GM21825 (cell line): ENCODE data around the gene DMBX1.

ENCODE experiments used
- ATAC-seq: cut with Tn5 transposase; IDR thresholded peaks from one replicate; pipeline ENCODE4 v1.9.1; 2021; ENCODE audit warnings: mild to moderate bottlenecking, moderate library complexity; ENCODE audit not compliant: unreplicated experiment

DMBX1 gene

DNA sequence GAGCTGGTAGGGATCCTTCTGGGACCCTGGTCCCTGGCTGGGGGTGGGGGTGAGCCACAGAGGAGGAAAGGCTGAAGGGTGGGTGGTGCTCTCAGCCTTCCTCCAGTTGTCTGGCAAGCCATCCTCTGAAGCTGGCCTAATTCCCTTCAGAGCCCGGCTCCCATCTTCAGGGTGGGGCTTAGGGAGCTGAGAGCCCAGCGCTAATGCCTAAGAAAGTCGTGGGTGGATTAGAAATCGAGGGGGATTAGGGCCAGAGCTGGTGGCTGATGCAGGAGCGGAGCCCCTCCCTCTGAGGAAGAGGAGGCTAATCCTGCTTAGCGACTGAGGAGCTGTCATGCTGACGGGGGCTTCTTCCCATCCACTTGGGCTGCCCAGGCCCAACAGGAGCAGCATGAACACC is 30.8 kb upstream of the DMBX1 start:
- no peak for ATAC-seq

DNA sequence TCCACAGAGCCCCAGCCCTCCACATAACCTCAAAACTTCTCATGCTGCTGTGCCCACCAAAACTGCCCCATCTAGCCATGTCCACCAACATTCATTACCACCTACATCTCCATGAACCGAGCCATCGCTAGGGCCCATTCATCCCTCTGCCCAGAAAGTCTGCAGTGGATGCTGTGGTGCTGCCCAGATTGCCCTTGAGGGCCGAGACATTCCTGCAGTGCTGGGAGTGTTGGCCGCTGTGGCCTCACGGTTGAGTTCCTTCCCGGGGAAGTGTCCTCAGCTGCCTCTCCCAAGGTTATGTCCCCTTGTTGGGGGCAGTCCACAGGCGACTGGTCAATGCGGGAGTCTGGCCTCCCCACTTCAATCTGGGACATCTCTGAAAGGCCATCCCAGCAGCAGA is 30.3 kb upstream of the DMBX1 start:
- ATAC-seq, result no peak

DNA sequence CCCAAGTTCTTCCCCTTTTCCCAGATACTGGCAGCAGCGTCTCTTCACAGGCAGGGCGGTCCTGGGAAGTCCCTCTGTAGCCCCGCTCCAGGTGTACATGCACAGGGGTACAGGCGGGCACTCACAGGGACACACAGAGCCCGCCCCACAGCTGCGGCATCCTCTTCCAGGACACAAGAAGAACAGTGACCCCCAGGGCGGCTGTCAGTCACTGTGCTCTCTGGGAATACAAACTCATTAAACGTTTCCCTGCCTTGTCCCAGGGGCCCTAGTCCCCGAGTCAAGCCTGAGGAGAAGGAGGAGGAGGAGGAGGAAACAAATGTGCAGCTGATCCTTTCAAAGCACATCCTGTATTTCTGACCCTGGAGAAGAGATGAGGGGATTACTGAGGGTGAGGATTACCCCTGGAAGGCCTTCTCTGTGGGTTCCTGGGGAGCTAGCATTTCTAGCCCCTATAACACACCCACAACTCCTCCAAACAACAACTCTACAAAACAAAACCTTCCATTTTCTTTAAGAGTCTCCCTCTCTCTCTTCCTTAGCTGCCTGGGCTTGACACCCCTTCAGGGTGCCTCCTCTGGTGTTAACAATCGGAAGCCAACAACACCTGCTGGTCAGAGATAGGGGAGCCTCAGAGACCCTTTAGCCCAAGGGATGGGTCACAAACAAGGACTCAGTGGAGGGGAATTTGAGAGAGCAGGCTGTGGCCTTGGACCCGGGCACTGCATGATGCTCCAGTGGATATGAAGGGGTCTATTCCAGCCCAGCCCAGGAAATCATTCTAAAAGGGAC is 28.4 kb upstream of the DMBX1 start:
- no peak for ATAC-seq

DNA sequence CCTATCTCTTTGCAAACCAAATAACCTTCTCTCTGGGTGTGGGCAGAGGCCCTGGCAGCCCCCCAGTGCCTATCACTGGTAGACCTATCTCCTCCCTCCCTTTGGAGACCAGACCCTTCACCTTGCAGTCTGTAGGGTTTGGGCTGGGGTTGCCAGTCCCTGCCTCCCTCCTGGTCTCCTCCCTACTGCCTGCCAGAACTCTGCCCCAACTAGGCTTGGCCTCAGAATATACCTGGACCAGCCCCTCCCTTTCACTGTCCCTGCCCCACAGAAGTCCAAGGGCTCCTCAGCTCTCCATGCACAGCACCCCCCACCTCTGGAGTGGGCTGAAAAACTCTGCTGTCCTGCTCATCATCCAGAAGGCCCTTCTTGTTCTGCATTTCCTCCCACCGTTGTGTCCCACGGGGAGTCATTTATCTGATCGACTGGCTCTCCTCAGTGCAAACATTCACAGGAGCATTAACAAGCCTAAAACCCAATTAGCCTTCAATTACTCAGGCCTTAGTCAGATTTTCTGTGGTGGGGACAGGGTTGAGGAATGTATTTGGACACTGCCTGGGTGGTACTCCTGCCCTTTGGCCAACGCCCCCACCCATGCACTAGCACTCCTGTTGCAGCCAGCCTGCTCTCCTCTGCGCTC is 27.7 kb upstream of the DMBX1 start:
- ATAC-seq, result no peak

DNA sequence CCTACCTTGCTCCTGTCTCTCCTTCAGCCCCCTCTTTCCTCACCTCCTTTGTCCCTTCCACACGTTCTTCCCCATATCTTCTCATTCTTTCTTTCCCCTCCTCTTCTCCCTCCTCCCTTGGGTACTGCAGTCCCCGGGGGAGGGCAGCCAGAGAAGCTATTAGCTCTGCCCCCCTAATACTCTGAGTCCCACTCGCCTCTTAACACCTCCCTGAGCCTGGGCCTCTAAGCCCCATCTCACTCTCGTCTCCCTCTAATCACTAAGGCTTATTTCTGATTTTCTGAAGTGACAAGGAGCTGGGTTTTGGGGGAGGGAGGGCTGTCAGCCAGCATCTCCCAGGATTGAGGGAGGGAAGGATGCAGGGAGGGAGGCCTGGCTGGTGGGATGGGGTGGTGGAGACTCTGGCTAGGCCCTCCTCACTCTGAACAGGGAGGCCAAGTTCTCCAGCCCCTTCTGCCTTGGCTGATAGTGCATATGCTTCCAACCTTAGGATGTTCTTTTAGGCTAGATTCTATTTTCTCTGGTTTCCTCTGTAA is 25.6 kb upstream of the DMBX1 start:
- ATAC-seq, result no peak

DNA sequence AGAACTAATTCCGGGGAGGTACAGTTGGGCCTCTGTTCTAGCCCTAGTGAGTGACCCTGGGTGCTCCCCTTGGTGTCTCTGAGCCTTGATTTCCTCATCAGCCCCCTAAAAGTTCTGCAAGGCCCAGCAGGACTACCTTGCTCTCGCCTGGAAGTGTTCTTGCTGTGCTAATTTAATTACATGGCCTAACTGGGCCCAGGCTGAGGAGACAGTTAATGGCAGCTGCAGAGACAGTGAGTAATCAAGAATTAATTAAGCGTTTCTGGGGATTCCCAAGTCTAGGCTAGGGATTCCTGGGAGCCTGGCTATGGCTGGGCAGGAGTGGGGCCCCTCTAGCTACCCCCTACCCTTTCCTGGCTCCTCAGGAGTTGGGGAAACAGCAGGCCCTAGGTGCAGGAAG is 24.7 kb upstream of the DMBX1 start:
- no peak for ATAC-seq

DNA sequence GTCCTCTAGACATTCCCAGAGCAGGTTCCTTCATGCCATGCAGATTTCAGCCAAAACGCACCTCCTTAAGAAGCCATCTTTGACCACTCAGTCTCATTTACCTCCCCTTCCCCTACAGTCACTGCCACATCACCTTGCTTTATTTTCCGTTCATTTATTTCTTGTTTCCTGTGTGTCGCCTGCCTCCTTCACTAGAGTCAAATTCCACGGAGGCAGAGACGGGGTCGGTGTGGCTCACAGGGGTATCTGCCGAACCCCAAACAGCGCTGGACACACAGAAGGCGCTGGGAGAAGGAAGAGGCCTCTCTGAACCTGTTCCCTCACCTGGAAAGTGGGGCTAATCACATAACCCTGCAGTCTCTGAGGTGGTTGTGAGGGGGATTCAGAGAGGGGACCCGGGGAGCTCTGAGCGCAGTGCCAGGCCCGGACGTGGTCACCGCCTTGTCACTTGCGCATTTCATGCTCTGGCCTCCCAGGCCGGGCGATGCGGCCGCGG is 23.6 kb upstream of the DMBX1 start:
- ATAC-seq, result no peak

DNA sequence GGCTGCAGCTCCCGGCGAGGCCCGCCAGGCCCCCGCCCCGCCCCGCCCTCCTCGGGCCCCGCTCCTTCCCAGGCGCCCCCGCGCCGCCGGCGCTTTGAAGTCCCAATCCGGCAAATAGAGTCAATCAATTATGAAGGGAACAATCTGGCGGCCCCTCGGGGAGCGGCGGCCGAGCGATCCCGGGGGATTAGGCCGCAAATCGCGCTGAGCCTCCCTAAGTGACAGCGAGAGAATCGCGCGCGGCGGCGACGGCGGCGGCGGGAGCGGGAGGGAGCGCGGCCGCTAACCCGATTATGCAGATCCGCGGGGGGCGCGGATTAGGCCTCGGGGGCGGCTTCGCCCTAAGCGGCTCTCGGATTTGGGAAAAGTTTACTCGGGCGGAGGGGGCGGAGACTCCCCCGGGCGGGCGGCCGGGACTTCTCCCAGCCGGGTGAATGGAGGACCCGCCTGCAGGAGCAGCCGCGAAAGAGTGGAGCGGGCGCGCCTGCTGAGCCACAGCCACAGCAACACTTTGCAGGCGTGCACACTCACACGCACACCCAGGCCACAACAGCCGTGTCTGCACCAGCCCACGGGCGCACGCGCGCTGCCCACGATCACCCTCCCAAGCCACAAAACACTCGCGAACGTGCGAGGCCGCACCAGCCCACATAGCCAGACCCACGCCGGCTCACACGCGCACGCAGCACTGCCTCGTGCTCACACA is 23.0 kb upstream of the DMBX1 start:
- no peak for ATAC-seq

DNA sequence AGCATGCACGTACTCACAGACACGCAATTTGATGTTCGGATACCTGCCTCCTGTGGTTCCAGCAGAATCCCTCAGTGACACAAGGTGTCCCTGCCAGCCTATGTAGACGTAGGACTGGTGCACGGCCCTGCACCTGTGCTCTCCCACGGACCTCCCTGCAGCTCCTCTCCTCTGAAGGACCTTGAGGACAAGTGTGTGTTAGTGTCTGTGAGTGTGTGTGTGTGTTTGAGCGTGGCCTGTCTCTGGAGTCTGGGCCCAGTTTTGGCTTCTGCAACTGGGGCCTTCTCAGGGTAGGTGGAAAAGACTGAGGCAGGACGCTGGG is 22.5 kb upstream of the DMBX1 start:
- no peak for ATAC-seq

DNA sequence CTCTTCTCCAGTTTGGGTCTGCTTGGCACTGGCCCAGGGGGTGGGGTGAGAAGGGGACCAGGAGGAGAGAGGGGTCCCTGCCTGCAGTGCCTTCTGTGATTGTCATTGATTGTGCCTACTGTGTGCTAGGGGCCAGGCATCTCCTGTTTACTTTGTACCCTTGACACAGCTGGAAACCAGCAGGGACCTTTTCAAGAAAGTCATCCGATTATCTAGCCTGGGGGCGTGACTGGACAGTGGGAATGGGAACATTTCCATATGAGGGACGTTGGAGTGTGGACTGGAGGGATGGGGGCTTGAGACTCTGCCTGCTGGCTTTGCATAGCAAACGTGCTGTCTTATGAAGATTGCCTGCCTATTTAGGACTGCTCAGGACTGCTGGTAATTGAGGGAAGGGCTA is 19.8 kb upstream of the DMBX1 start:
- ATAC-seq, result no peak

DNA sequence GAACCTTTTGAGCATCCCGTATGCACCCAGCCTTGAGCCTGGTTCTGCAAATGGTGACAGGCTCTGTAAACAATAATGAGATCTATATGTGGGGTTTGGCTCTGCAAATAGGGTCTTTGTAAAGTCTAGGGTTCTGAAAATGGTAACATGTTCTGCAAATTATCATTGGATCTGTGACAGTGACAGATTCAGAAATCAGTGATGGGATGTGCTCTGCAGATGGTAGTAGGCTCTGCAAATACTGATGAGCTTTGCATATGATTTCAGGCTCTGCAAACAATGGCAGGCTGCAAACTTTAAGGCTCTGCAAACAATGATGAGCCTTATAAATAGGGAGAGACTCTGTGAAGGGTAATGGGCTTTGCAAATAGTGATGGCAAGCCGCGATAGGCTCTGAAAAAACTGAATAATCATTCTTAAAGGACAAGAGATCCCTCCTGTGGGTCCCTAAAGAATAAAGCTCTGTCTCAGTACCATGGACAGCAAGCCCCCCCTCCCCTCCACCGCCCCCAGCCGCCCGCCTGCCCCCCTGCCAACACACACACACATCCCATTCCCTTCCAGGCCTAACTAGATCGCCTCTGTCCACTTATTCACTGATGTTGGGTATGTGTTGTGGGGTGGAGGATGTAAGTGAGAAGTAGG is 17.7 kb upstream of the DMBX1 start:
- ATAC-seq, result no peak

DNA sequence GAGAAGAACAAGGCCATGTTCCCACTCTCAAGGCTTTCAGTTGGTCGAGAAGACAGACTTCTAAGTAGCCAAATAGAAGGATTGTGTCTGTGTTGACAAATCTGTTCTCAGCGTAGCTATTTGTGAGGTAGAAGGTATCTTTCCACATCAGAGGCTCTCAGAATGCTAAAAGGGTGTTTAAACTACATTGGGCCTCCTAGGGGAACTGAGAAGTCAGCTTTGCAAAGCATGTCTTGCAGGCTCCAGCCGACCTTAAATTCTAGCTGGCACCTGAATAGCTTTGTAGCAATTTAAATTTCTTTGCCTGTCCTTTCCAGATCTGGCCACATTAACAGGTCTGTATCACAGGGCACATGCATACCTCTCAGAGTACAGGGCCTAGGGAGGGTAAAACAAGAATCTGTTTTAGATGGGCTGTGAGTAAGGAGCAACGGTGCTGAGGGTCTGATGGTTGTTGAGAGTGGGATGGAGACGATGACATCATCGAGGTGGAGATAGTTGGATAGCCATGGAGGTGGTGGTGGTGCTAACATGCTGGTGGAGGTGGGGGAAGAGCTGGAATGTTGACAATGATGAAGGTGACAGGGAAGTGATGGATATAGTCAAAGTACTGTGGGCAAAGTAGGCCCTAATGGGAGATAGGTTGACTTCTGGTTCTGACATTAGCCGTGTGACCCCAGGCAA is 17.0 kb upstream of the DMBX1 start:
- no peak for ATAC-seq

DNA sequence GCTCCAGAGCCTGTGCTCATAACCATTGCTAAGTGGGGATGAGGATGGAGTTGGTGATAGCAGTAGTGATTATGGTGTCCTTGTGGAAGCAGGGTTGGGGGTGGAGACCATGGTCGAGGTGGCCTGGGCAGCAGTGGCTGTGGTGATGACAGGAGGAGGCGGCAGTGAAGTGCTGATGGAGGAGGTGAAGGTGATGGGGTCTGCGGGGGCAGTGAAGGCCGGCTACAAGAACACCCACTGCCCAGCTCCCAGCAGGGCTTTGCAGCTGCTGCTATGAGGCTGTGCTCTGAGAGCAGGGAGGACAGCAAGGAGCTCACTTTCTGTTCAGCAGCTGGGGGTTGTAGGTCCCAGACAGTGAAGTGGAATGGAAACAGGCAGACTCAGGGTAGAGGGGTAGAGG is 15.6 kb upstream of the DMBX1 start:
- no peak for ATAC-seq

DNA sequence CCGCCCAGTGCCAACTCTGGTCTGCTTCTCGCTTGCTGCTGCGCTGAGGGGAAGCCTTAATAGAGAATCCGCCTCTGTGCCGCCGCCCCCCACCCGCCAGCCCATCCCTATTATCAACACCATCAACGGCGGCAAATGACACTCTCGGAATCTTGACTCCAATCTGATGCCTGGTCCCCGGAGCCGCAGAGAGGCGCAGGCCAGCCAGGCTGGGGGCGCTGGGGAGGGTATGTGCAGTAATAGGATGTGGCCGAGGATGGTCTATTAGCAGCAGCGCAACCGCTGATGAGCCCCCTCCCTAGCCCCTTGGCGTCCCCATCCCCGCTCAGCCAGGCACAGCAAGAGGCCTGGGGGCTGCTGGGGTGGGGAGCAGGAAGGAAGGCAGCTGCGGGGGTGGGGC is 15.1 kb upstream of the DMBX1 start:
- ATAC-seq, result no peak

DNA sequence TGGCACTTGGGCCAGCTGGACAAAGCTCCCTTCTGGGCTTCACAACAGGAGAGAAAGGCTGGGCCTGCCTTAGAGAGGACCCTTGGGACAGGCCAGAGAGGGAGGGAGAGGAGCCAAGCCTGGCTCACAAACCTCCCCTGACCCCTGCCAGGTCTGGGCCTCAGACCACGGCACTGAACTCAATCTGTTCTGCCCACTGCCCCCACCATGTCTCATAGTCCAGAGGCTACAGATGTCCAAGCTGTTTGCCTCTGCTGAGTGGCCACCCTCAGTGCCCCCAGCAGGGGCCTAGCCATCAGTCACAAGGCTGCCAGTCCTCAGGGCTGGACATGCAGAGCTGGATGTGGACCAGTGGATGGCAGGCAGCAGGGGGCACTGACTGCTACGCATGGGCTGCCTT is 13.0 kb upstream of the DMBX1 start:
- no peak for ATAC-seq

DNA sequence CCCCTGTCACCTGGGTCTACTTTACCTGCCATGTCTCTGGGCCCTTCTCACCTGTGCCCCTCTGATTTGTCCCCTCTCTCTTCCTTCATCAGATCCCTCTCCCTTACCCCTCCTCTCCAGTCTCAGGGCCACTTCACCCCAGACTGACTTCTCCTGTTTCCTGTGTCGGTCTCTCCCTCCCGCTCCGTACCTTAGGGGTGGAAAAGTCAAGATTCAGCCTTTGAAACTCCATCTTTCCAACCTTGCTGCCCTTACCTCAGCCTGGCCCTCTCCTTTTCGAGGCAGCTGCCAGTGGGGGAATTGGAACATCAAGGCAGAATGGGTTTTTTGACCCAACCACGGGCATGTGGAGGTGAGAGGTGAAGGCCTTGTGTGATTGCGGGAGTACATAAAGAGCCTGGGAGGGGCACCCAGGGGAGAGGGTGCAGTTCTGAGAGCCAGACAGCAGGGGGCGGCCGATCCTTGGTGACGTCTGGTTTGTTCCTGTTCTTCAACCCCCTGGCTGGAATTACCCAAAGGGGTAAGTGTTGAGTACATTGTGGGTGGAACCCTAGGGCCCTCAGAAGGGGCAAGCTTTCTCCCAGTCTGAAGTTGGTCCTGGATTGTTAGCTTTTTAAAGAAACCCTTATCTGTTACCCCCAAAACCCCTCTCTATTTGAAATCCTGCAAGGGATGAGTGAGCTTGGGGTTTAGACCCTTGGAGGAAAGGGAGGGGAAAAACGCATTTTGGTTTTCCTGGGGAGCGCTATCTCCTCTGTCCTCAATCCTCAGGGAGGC is 12.3 kb upstream of the DMBX1 start:
- ATAC-seq, result no peak

DNA sequence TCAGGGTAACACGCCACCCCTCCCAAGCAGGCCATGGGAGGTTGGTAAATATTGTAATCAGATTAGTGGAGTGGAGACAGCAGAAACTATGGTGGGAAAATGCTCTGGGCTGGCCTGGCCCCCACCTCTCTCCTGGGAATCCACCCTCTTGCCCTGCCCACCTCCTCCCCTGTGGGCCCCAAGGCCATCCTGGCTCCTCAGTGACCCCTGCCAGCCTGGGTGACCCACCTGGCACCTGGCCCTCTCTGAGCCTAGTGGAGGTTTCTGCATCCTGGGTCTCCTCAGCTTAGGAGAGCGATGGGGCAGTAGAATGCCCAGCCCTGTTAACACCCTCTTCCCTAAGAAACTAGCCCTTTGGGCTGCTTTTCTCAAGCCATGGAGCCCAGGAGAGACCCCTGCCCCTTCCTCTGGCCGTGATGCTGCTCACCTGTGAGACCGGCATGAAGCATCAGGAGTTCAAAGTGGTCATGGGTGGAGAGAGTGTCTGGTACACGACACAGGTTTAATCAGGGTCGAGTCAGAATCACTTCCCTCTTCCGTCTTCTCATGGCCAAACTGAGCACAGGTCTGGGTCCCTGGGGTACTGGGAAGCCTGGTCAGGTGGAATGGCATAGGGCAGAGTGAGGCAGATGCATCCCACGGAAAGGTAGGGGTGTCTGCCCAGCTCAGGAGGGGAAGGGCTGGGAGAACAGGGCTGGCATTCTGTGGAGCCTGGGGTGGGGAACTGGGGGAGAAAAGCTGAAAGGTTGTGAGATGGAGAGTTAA is 10.7 kb upstream of the DMBX1 start:
- no peak for ATAC-seq

DNA sequence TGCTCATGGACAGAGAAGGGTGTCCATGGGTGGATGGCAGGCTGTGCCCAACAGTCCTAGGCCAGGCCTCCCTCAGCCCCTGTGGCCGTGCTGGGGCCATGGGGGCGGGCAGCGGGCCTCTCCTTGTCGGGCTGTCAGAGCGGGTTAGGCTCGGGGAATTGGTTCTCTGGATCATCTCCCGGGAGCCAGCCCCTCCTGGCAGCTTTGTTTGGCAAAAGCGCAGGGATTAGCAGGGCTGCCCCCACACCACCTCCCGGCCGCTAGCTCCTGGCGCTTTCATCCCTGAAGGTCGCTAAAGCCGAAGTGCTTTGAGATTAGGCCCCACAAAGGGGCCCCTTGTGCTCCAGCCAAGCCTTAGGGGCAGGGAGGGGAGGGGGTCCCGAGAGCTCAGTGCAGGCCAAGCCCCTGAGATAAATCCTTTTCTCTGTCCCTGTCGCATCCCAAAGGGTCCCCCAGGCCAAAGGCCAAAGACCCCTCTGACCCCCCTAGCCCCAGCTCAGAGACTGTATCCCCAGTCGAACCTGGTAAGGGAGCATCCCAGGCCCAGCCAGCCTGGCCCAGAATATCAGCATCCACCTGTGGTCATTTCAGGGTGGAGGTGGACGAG is 9.8 kb upstream of the DMBX1 start:
- ATAC-seq, result no peak
